ENCODE data around the gene SNAP47. TPM values are rescaled to one million over a fixed set of nuclear protein-coding genes. Genes with fewer than 3 reads are reported as not detected.

SNAP47 gene
- total and polyA plus RNA-seq, 9 of the 15 experiments (the other 6 are each of a cell fraction or from before 2014, with no cell fraction given): 2.5 to 41.3 (median 32.6) TPM

GRCh38 chr1:227685807-227686206 lies 49.4 kb upstream of the SNAP47 start:
- Histone ChIP-seq H3K27ac (ENCODE audit: extremely low read depth, low read depth, low read length) (no peak overlapping the region), H3K4me1 (replicated peaks in 1 of 2; ENCODE audit: control insufficient read depth in 2 of 2, insufficient read depth in 2 of 2, low read length in 2 of 2) (no peaks in the 10 kb centered on the region), H3K79me2 (ENCODE audit: control insufficient read depth, insufficient read depth, low read length) (no peaks in the 10 kb centered on the region), H3K9me3 (replicated peaks; ENCODE audit: control insufficient read depth, insufficient read depth, low read depth, low read length) (no peaks in the 10 kb centered on the region; the same call in 1 of the 2 replicates), H3K9ac (ENCODE audit: insufficient read depth in 1 of 2, low read depth in 2 of 2, low read length in 2 of 2) (no peak overlapping the region), H3K4me3 (no peak overlapping the region), H3K36me3 (ENCODE audit: control insufficient read depth, insufficient read depth, low read length) (no peaks in the 10 kb centered on the region), H4K20me1 (replicated peaks; ENCODE audit: control insufficient read depth, insufficient read depth, low read length) (no peaks in the 10 kb centered on the region), H3K27me3 (ENCODE audit: control insufficient read depth in 2 of 2, insufficient read depth in 2 of 2, low read length in 2 of 2) (no peaks in the 10 kb centered on the region), H3K4me2 (ENCODE audit: insufficient read depth, low read length) (no peak overlapping the region), H3K9me1 (ENCODE audit: control insufficient read depth, insufficient read depth, low read length) (no peaks in the 10 kb centered on the region), H2AFZ (ENCODE audit: low read depth, low read length) (no peak overlapping the region)
- in situ Hi-C loops (cut with MboI): no loop called here
- no peak for ATAC-seq
- intact Hi-C loops (cut with micrococcal nuclease): no loop called here
- FAIRE-seq: no peak
- no TSS peak for BruUV-seq (replicated peaks)
- WGBS (ENCODE audit: insufficient coverage, low coverage, missing lambda C conversion rate): 3% methylated on average over 8 of the region's 8 CpGs
- ChIA-PET POLR2A (no interaction called here), CTCF (ENCODE audit: low intra/inter-chr PET ratio) (no interaction called here)
- DNase-seq (ENCODE audit: extremely low read depth in 1 of 4, low spot score in 3 of 4): peak in 1 of 4 experiments; percentile 8
- TF ChIP-seq MTA2 (IDR thresholded peaks at IDR 0.05; ENCODE audit: low read depth) (peak; percentile 68), HDAC2 (IDR thresholded peaks at IDR 0.05) (no peak), ZFPM2 (CRISPR knock-in tag; IDR thresholded peaks at IDR 0.05) (no peak), HIVEP1 (CRISPR knock-in tag; IDR thresholded peaks at IDR 0.05) (no peak), ZNF512 (tag; IDR thresholded peaks at IDR 0.05) (no peak), PKNOX1 (IDR thresholded peaks at IDR 0.05) (0 out of 2 replicates have a peak, but pooled peaks have one; percentile 21), CBFA2T2 (conservative IDR thresholded peaks at IDR 0.05) (peak; percentile 69), TCF3 (CRISPR knock-in tag; IDR thresholded peaks at IDR 0.05) (peak; percentile 72), TRIM28 (IDR thresholded peaks at IDR 0.05) (no peak), HMBOX1 (IDR thresholded peaks at IDR 0.05) (peak; percentile 28; the same call in 1 of the 2 replicates), E2F6 (IDR thresholded peaks at IDR 0.05; ENCODE audit: borderline replicate concordance in 1 of 2, extremely low read depth in 1 of 2, insufficient read depth in 1 of 2, insufficient read length in 1 of 2, low read depth in 1 of 2, low read length in 1 of 2, poor library complexity in 1 of 2, severe bottlenecking in 1 of 2) (no peak), TAL1 (IDR thresholded peaks at IDR 0.05) (peak; percentile 86), NBN (IDR thresholded peaks at IDR 0.05; ENCODE audit: low read depth) (no peak), MXI1 (IDR thresholded peaks at IDR 0.05; ENCODE audit: low read depth, low read length) (no peak), ARID1B (IDR thresholded peaks at IDR 0.05) (peak; percentile 81), KDM1A (IDR thresholded peaks at IDR 0.05) (peak; percentile 85), EP300 (IDR thresholded peaks at IDR 0.05; ENCODE audit: low read length) (peak; percentile 63; the same call in 1 of the 2 replicates), ZBTB1 (CRISPR knock-in tag; IDR thresholded peaks at IDR 0.05; ENCODE audit: borderline replicate concordance, low read depth) (no peak), CCNT2 (IDR thresholded peaks at IDR 0.05; ENCODE audit: borderline replicate concordance, extremely low read depth, insufficient read length, low read depth, low read length) (peak; percentile 20), SMARCE1 (IDR thresholded peaks at IDR 0.05) (peak; percentile 64; the same call in 1 of the 2 replicates)
